ENCODE data around the gene ATP12A. TPM values are rescaled to one million over a fixed set of nuclear protein-coding genes. Genes with fewer than 3 reads are reported as not detected.

ATP12A gene
- total and polyA plus RNA-seq, 2 of the 8 experiments (the other 6 are each of a cell fraction or from before 2014, with no cell fraction given): 0.80 to 1.3 TPM

DNA sequence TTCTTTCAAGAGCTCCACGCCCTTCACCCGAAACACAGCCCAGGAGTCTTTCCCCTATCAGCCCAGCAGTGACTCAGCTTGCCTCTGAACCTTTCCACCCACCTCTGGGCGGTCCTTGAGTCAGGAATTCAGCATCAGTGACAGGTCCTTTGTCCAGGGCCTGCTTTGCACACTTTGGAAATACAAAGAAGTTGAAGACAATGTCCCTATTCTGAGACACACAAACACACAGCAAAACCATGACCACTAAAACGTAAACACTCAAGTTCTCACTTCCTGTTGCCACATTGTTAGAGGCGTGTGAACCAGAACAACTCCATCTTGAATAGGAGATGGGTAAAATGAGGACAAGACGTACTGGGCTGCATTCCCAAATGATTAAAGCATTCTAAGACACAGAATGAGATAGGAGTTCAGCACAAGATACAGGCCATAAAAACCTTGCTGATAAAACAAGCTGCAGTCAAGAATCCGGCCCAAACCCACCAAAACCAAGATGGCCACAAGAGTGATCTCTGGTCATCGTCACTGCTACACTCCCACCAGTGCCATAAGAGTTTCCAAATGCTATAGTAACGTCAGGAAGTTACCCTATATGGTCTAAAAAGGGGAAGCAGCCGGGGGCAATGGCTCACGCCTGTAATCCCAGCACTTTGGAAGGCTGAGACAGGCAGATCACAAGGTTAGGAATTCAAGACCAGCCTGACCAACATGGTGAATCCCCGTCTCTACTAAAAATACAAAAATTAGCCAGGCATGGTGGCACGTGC, 49.2 kb upstream of the ATP12A start (continued):
- TF ChIP-seq ZNF274 (IDR thresholded peaks at IDR 0.05; ENCODE audit: borderline replicate concordance, extremely low read depth, low read length) (no peak), RXRA (IDR thresholded peaks at IDR 0.05; ENCODE audit: insufficient read depth, low read depth, low read length) (no peak), SRF (IDR thresholded peaks at IDR 0.05; ENCODE audit: low read depth, low read length) (no peak)

Data from H1 (cell line).